Measurements from ENCODE around the gene PCNX3. TPM values are rescaled to one million over a fixed set of nuclear protein-coding genes. Genes with fewer than 3 reads are reported as not detected.

PCNX3 gene
- total and polyA plus RNA-seq, 2 of the 13 experiments (the other 11 are each of a cell fraction or from before 2014, with no cell fraction given) = 16.2 to 23.0 TPM

- TF ChIP-seq ZBTB7A (CRISPR knock-in tag; IDR thresholded peaks at IDR 0.05) (peak; percentile 68; the same call in 1 of the 2 replicates), ZNF562 (CRISPR knock-in tag; IDR thresholded peaks at IDR 0.05; ENCODE audit: borderline replicate concordance) (no peak), PHF8 (CRISPR knock-in tag; IDR thresholded peaks at IDR 0.05) (peak; percentile 83), MED1 (CRISPR knock-in tag; IDR thresholded peaks at IDR 0.05) (peak; percentile 19; the same call in 1 of the 2 replicates), CEBPB (IDR thresholded peaks at IDR 0.05; ENCODE audit: borderline replicate concordance, low read depth, low read length) (no peak), ZNF10 (CRISPR knock-in tag; IDR thresholded peaks at IDR 0.05; ENCODE audit: borderline replicate concordance, low read depth) (no peak), HIVEP1 (CRISPR knock-in tag; IDR thresholded peaks at IDR 0.05) (peak; percentile 59; the same call in 1 of the 2 replicates), AGO1 (IDR thresholded peaks at IDR 0.05; ENCODE audit: low read depth, low read length, poor library complexity, severe bottlenecking) (no peak), ZSCAN9 (CRISPR knock-in tag; IDR thresholded peaks at IDR 0.05; ENCODE audit: borderline replicate concordance) (0 out of 2 replicates have a peak, but pooled peaks have one; percentile 13), ZKSCAN1 (IDR thresholded peaks at IDR 0.05; ENCODE audit: low read length) (no peak), NRL (CRISPR knock-in tag; IDR thresholded peaks at IDR 0.05; ENCODE audit: borderline replicate concordance) (peak; percentile 57; the same call in 1 of the 2 replicates), ZGPAT (CRISPR knock-in tag; IDR thresholded peaks at IDR 0.05) (peak; percentile 73), ZMAT3 (CRISPR knock-in tag; conservative IDR thresholded peaks at IDR 0.05) (peak; percentile 37; the same call in 1 of the 2 replicates), SPEN (CRISPR knock-in tag; IDR thresholded peaks at IDR 0.05; ENCODE audit: low read depth) (peak; percentile 58), ZSCAN29 (CRISPR knock-in tag; conservative IDR thresholded peaks at IDR 0.05) (0 out of 2 replicates have a peak, but pooled peaks have one; percentile 23), TFDP2 (CRISPR knock-in tag; IDR thresholded peaks at IDR 0.05) (peak; percentile 58; the same call in 1 of the 2 replicates), ZNF382 (CRISPR knock-in tag; IDR thresholded peaks at IDR 0.05; ENCODE audit: borderline replicate concordance) (no peak), ZNF572 (CRISPR knock-in tag; IDR thresholded peaks at IDR 0.05) (no peak), HNRNPUL1 (IDR thresholded peaks at IDR 0.05; ENCODE audit: low read depth, low read length) (no peak; the same call in 1 of the 2 replicates), ZC3H13 (CRISPR knock-in tag; IDR thresholded peaks at IDR 0.05) (no peak), DPF2 (CRISPR knock-in tag; IDR thresholded peaks at IDR 0.05; ENCODE audit: borderline replicate concordance, low read depth) (no peak)
- TF ChIP-seq, protein P1, sequence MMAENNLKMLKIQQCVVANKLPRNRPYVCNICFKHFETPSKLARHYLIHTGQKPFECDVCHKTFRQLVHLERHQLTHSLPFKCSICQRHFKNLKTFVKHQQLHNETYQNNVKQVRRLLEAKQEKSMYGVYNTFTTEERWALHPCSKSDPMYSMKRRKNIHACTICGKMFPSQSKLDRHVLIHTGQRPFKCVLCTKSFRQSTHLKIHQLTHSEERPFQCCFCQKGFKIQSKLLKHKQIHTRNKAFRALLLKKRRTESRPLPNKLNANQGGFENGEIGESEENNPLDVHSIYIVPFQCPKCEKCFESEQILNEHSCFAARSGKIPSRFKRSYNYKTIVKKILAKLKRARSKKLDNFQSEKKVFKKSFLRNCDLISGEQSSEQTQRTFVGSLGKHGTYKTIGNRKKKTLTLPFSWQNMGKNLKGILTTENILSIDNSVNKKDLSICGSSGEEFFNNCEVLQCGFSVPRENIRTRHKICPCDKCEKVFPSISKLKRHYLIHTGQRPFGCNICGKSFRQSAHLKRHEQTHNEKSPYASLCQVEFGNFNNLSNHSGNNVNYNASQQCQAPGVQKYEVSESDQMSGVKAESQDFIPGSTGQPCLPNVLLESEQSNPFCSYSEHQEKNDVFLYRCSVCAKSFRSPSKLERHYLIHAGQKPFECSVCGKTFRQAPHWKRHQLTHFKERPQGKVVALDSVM (CRISPR knock-in tag; IDR thresholded peaks at IDR 0.05) = peak; percentile 49; the same call in 1 of the 2 replicates
- TF ChIP-seq, protein P2, sequence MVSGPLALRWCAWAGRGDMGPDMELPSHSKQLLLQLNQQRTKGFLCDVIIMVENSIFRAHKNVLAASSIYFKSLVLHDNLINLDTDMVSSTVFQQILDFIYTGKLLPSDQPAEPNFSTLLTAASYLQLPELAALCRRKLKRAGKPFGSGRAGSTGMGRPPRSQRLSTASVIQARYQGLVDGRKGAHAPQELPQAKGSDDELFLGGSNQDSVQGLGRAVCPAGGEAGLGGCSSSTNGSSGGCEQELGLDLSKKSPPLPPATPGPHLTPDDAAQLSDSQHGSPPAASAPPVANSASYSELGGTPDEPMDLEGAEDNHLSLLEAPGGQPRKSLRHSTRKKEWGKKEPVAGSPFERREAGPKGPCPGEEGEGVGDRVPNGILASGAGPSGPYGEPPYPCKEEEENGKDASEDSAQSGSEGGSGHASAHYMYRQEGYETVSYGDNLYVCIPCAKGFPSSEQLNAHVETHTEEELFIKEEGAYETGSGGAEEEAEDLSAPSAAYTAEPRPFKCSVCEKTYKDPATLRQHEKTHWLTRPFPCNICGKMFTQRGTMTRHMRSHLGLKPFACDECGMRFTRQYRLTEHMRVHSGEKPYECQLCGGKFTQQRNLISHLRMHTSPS (CRISPR knock-in tag; IDR thresholded peaks at IDR 0.05; ENCODE audit: low read depth) = no peak
Measured at GRCh38 chr11:65662799-65663638, 47.4 kb downstream of the PCNX3 start, which contains the start of gene RELA (continued).
